AG20443 (cell line): ENCODE data around the gene IL36B.

Experiments
- DNase-seq: peaks from one replicate; pipeline ENCODE4 v3.0.0; 2012; ENCODE audit warnings: low spot score, mixed read lengths

Gene IL36B

GRCh38 chr2:113075600-113075999, 22.9 kb upstream of the IL36B start:
- no peak for DNase-seq

DNA sequence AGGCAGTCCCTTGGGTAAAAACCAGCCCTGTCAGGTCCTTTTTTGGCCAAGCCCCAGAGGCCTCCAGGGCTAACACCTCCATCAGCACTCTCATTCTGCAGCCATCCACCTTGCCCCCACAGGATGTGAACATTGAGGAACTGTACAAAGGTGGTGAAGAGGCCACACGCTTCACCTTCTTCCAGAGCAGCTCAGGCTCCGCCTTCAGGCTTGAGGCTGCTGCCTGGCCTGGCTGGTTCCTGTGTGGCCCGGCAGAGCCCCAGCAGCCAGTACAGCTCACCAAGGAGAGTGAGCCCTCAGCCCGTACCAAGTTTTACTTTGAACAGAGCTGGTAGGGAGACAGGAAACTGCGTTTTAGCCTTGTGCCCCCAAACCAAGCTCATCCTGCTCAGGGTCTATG, 22.4 kb upstream of the IL36B start:
- DNase-seq, result no peak

DNA sequence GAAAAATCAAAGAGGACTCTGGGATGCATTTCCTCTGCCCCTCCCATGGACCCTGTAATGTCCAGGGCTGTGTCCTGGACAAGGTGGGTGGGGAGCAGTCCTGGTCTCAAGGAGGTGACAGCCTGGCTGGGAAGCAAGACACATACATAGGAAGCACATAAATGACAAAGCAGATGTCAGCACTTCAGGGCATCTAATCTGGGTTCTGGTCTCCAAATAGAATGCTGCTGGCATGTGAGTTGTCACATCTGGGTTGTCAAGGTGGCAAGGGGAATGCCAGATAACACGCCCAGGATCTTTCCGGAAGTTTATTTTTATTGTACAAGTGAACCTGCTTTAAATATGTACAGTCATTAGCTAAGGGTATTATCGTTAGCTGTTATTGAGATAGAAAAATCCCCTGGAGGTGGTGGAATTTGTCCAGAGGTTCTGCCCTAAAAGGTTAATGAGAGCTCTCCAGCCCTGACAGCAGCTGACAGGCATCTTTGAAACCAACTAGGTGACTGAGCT, 20.7 kb upstream of the IL36B start:
- DNase-seq, result no peak

- no peak for DNase-seq
Measured at GRCh38 chr2:113072584-113072983, 19.9 kb upstream of the IL36B start.

DNA sequence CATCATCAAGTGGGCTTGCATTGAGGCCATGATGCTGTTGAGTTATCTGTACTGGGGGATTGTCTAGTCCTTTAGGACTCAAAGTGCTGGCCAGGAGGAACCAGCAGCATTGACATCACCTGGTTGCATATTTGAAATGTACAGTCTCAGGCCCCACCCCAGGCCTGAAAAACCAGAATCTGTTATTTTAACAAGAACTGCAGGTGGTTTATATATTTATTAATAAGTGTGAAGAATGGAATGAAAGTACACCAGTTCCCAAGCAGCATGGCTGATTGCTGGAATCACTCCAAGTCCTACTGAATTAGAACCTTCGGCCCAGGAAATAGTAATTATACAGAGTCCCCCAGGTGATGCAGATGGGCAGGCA, 17.9 kb upstream of the IL36B start:
- DNase-seq, result no peak

GRCh38 chr2:113069676-113070605, 17.3 kb upstream of the IL36B start:
- no peak for DNase-seq

DNA sequence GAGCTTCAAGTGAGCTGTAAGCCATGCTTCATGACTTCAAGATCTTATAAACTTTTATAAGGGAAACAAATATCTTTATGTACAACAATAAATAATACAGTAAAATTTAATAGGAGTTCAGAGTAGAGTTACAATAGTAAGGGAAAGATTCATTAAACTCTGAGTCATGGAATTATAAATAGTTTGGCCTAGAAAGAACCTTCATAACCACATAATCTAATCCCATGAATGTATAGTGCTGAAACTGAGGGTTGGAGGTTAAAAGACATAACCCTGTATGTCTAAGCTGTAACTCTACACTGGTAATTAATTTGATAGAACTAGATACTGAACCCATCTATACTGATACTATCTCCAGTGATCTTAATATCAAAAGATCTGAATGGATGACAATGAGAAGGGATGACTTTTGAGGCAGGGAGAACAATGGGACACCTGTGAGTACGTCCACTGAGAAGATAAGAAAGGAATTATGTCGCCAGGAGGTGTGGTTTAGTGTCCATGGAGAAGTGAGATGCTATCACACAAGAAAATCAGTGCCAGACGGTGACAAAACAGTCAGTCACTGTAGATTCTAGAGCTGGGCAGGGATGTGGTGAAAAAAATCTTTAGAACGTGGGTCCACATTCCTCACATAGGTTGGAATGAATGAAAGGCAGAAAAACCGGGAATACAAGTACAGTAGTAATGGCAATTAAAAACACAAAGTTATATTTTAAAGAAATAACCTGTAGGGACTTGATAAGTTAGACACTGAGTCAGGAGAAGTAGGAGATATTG, 16.2 kb upstream of the IL36B start:
- no peak for DNase-seq

- DNase-seq, result no peak
Measured at GRCh38 chr2:113068249-113068648, 15.6 kb upstream of the IL36B start.

GRCh38 chr2:113067681-113068080, 15.0 kb upstream of the IL36B start, which contains the start of gene IL1F10:
IL1F10 (plus strand) TSS chr2:113067970; CDS start chr2:113072739, 4,769 bp downstream.
- DNase-seq, result no peak

GRCh38 chr2:113064898-113065297, 12.2 kb upstream of the IL36B start:
- no peak for DNase-seq

DNA sequence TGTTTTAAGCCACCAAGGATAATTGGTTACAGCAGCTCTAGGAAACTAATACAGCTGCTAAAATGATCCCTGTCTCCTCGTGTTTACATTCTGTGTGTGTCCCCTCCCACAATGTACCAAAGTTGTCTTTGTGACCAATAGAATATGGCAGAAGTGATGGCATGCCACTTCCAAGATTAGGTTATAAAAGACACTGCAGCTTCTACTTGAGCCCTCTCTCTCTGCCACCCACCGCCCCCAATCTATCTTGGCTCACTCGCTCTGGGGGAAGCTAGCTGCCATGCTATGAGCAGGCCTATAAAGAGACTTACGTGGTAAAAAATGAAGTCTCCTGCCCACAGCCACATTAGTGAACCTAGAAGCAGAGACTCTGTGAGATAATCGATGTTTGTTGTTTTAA, 11.6 kb upstream of the IL36B start:
- DNase-seq, result no peak

GRCh38 chr2:113061896-113062770, 9.5 kb upstream of the IL36B start:
- no peak for DNase-seq

DNA sequence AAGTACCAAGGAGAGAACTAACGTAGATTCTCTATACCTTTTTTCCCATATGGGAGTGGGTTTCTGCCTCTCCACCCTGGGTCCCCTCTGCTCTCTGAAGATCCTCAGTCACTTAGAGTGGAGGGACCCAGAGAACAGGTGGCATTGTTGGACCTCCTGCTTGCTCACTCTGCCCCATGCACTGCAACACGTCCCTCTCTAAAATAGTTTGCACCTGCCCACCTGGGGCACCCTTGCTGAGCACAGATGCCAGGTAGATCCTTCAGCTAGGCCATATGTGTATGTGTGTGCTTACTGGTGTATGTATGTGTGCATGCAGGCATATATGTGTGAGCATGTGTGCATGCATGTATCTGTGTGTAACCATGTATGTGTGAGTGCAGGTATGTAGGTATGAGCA, 8.6 kb upstream of the IL36B start:
- DNase-seq, result no peak

GRCh38 chr2:113060796-113061195, 8.1 kb upstream of the IL36B start:
- no peak for DNase-seq

GRCh38 chr2:113060396-113060795, 7.7 kb upstream of the IL36B start:
- no peak for DNase-seq

- DNase-seq, result no peak
Measured at GRCh38 chr2:113058998-113059960, 6.6 kb upstream of the IL36B start, which contains the start of gene IL36RN. IL36RN (plus strand) TSS chr2:113059198; CDS start chr2:113059439, 241 bp downstream.

- DNase-seq, result no peak
Measured at GRCh38 chr2:113058411-113058994, 5.8 kb upstream of the IL36B start.

DNA sequence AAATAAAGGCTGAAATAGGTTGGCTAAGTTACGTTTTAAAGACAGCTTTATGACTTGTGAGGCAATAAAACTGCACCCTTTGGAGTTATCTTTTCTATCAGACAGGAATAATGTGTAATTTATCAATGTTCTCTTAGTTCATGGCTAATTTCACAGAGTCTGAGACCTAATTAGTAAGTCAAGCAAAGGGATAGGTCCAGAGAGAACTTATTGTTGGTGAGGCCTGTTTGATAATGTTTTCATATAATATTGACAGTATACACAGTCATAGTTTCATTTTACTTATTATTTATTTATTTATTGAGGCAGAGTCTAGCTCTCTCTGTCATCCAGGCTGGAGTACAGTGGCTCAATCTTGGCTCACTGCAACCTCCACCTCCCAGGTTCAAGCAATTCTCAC, 4.5 kb upstream of the IL36B start:
- no peak for DNase-seq

GRCh38 chr2:113056521-113056920, 3.9 kb upstream of the IL36B start:
- DNase-seq, result no peak

DNA sequence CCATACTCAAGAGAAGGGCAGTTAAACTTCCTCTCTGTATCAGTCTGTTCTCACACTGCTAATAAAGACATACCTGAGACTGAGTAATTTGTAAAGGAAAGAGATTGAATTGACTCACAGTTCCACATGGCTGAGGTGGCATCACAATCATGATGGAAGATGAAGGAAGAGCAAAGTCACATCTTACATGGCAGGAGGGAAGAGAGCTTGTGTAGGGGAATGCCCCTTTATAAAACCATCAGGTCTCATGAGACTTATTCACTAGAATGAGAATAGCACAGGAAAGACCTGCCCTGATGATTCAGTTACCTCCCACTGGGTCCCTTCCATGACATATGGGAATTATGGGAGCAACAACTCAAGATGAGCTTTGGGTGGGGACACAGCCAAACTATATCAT, 1.4 kb upstream of the IL36B start:
- no peak for DNase-seq
